NCI-H526 (cell line): ENCODE measurements around the gene USH1C.
A peak's percentile ranks its signal among the peaks of the same experiment; 100 is the strongest.

Experiments
- DNase-seq, 2 experiments: peaks; one replicate each; lab custom pipeline; 2025; lab: John Stamatoyannopoulos, UW

Gene USH1C

GRCh38 chr11:17547051-17547577, 2.9 kb upstream of the USH1C start, which contains the start of gene OTOG:
TSS of gene OTOG (plus strand) at chr11:17547259. CDS start at chr11:17547373, 114 bp downstream.
- peak in 1 of 2 experiments; percentile 53 for DNase-seq

GRCh38 chr11:17546240-17546639, 2.0 kb upstream of the USH1C start:
- DNase-seq = no peak

GRCh38 chr11:17543574-17544180, 539 bp downstream of the USH1C start:
- peak in 1 of 2 experiments; percentile 59 for DNase-seq

- peak in 1 of 2 experiments; percentile 47 for DNase-seq
Measured at GRCh38 chr11:17543041-17543440, 1.2 kb downstream of the USH1C start.

- peak; percentile 48 to 84 for DNase-seq
Measured at GRCh38 chr11:17542249-17542648, 2.0 kb downstream of the USH1C start.

GRCh38 chr11:17541330-17541885, 2.8 kb downstream of the USH1C start:
- peak in 1 of 2 experiments; percentile 22 for DNase-seq

- no peak for DNase-seq
Measured at GRCh38 chr11:17540807-17541206, 3.4 kb downstream of the USH1C start.

GRCh38 chr11:17538731-17539130, 5.5 kb downstream of the USH1C start:
- peak in 1 of 2 experiments; percentile 53 for DNase-seq

- no peak for DNase-seq
Measured at GRCh38 chr11:17538054-17538453, 6.2 kb downstream of the USH1C start.

GRCh38 chr11:17537261-17537660, 7.0 kb downstream of the USH1C start:
- no peak for DNase-seq

GRCh38 chr11:17535488-17535887, 8.7 kb downstream of the USH1C start:
- no peak for DNase-seq

GRCh38 chr11:17533778-17534415, 10.3 kb downstream of the USH1C start:
- DNase-seq = no peak

- DNase-seq = no peak
Measured at GRCh38 chr11:17533341-17533740, 10.9 kb downstream of the USH1C start.

GRCh38 chr11:17532784-17533183, 11.4 kb downstream of the USH1C start:
- DNase-seq = no peak

GRCh38 chr11:17531636-17532113, 12.5 kb downstream of the USH1C start:
- DNase-seq = no peak

GRCh38 chr11:17531071-17531600, 13.1 kb downstream of the USH1C start:
- DNase-seq = peak; percentile 44 to 82

- DNase-seq = no peak
Measured at GRCh38 chr11:17529844-17530185, 14.4 kb downstream of the USH1C start.

- DNase-seq = no peak
Measured at GRCh38 chr11:17528906-17529843, 15.0 kb downstream of the USH1C start.

- peak; percentile 52 to 89 for DNase-seq
Measured at GRCh38 chr11:17528181-17528691, 16.0 kb downstream of the USH1C start.

GRCh38 chr11:17527628-17527995, 16.6 kb downstream of the USH1C start:
- no peak for DNase-seq

GRCh38 chr11:17526931-17527627, 17.1 kb downstream of the USH1C start:
- no peak for DNase-seq
